ENCODE data around the gene LILRA2.
"Not testable (repeated sequence)": the region's sequence is repeated elsewhere in the genome, so short reads cannot be mapped to it uniquely, and the experiment has no call there.

LILRA2 gene

DNA sequence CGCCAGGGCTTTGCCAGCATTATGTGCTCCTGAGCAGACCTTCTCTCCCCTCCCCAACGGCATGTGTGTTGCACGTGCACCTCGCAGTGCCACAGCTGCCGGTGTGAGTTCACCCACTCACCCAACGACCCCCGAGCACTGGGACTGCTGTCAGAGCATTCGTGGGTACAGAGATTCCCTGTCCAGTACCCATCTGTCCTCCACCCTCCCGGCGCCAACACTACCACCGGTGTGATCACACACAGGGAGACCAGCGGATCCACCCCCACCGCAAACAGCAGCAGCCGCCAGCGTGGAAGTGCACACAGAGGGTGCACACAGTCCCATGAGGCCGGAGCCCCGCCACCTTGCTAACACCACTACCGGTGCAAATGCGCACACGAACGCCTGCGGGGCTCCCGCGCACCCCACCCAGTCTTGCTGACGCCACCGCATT, 35.8 kb downstream of the LILRA2 start:
- DNase-seq (ENCODE audit: low read depth), result no peak

GRCh38 chr19:54612428-54612827, 38.8 kb downstream of the LILRA2 start:
- DNase-seq (ENCODE audit: low read depth), result no peak

GRCh38 chr19:54614726-54615125, 41.1 kb downstream of the LILRA2 start:
- DNase-seq (ENCODE audit: low read depth), result no peak

DNA sequence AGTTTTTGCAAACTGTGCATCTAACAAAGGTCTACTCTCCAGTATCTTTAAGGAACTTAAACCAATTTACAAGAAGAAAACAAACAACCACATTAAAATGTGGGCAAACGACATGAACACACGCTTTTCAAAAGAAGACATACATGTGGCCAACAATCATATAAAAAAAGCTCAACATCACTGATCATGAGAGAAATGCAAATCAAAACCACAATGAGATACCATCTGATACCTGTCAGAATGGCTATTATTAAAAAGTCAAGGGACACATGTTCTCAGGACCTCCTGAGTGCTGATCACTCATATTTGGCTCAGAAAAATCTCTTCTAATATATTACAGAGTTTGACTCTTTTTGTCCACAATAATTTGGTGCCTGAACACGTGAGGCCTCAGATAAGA, 42.5 kb downstream of the LILRA2 start:
- no peak for DNase-seq (ENCODE audit: low read depth)

GRCh38 chr19:54616821-54617560, 43.4 kb downstream of the LILRA2 start:
- no peak for DNase-seq (ENCODE audit: low read depth)

DNA sequence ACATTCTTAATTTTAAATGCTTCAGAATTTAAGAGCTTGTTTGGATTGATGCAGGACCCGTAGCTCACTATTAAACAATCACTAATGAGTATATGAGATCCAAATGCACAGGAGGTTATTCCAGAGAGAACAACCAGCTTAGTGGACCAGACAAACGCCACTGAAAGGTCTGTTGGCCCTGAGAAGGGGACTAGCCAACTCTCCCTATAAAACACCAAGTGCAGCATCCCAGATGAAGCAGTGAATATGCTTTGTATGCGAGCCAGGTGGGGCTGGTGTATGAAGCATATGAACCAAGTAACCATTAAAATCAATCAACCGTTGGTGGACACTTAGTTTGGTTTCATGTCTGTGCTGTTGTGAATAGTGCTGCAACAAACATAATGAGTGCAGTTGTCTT, 46.9 kb downstream of the LILRA2 start:
- DNase-seq (ENCODE audit: low read depth), result no peak

GRCh38 chr19:54622431-54622830, 48.8 kb downstream of the LILRA2 start:
- DNase-seq (ENCODE audit: low read depth), result no peak

DNA sequence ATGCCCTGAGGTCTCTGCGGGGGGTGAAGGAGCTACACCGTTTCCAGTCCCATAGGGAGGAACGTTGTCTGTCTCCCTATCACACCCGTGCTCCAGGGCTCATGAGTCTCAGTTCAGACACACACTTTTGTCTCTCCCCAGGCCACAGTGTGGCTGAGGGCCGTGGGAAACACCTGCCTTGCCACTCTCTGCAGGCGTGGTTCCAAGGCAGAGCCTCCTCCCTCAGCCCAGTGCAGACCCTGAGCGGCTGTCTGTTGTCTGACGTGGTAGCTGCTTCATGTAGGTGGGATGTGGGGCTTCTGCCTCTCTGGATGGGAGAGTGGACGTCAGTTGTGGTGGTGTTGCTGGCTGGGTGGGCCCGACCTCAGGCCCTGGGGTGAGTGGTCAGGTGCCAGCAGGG, 50.6 kb downstream of the LILRA2 start:
- not testable (repeated sequence) for DNase-seq (ENCODE audit: low read depth)

DNA sequence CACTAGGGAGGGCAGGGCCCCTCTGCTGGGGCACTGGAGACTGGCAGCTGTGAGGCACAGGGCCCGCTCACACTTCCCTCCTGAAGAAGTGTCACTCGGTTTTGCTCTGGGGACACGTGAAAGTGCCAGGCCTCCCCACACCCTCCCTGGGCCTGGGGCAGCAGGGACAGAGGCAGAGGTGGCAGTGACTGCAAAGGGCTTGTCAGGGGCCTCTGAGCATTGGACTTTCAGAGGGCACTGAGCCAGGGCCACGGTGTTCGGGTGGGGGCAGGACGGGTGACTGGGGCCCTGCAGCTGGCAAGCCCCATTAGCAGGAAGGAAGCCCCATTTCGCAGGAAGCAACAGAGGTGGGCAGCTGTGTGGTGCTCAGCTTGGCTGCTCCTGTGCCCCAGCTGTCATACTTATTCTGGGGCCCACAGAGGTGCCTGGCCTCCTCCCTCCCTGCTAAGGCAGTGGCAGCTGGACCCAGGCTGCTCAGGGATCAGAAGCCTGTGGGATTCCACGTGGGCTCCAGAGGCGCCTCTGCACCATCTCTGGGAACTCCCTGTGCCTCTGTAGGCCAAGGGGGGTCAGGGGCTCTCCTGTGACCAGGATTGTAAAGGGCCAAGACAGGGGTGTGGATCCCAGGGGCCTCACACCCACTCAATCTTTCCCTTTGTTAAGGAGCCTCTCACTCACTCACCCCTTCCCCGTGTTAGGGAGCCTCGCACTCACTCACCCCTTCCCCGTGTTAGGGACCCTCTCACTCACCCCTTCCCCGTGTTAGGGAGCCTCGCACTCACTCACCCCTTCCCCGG, 51.5 kb downstream of the LILRA2 start:
- DNase-seq (ENCODE audit: low read depth), result not testable (repeated sequence)

DNA sequence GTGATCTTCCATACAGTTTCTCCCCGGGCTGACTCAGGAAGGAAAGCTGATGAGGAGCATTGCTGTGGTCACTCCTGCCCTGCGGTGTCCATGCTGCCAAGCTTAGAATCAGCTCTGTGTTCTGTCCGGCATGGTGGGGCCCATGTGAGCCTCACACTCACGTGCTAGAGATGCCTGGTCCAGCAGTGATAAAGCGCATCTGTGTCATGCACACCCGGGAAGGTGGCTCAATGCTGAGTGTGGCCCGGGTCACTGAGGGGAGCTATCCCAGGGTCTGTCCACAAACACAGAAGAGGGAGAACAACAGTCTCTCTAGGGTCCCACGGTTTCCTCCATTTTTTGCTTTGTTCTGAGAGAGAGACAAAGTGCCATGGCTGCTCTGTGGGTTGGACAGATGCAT, 53.2 kb downstream of the LILRA2 start:
- DNase-seq (ENCODE audit: low read depth), result no peak

- not testable (repeated sequence) for DNase-seq (ENCODE audit: low read depth)
Measured at GRCh38 chr19:54627912-54628311, 54.3 kb downstream of the LILRA2 start.

DNA sequence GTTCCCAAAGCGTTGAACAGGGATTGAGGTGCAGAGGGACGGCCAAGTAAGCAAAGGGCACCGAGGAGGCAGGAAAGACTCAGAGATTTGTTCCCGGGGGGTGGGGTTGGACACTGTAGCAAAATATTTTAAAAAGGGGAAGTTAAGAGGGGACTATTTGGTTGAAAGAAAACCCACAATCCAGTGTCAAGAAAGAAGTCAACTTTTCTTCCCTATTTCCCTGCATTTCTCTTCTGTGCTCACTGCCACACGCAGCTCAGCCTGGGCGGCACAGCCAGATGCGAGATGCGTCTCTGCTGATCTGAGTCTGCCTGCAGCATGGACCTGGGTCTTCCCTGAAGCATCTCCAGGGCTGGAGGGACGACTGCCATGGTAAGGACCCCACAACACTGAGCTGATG, 56.7 kb downstream of the LILRA2 start, which contains the start of gene LILRB1:
TSS of gene LILRB1 (plus strand) at position 223 of the 400 bp plus-strand sequence. CDS start 590 bp downstream, outside the sequence.
- not testable (repeated sequence) for DNase-seq (ENCODE audit: low read depth)

GRCh38 chr19:54630782-54631181, 57.2 kb downstream of the LILRA2 start:
- DNase-seq (ENCODE audit: low read depth), result no peak

DNA sequence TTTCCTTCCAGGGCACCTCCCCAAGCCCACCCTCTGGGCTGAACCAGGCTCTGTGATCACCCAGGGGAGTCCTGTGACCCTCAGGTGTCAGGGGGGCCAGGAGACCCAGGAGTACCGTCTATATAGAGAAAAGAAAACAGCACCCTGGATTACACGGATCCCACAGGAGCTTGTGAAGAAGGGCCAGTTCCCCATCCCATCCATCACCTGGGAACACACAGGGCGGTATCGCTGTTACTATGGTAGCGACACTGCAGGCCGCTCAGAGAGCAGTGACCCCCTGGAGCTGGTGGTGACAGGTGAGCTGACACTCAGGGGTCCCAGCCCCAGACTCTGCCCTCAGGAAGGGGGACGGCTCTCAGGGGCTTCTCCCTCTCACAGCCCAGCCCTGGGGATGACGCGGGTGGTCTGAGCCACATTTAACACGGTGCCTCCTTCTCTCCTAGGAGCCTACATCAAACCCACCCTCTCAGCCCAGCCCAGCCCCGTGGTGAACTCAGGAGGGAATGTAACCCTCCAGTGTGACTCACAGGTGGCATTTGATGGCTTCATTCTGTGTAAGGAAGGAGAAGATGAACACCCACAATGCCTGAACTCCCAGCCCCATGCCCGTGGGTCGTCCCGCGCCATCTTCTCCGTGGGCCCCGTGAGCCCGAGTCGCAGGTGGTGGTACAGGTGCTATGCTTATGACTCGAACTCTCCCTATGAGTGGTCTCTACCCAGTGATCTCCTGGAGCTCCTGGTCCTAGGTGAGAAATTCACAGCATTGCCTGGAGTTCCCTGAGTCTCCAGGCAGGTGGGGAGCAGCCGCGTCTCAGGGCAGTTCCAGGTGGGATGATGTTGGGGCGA, 58.1 kb downstream of the LILRA2 start:
- DNase-seq (ENCODE audit: low read depth), result not testable (repeated sequence)

GRCh38 chr19:54632517-54632916, 58.9 kb downstream of the LILRA2 start:
- not testable (repeated sequence) for DNase-seq (ENCODE audit: low read depth)

GRCh38 chr19:54633401-54633800, 59.8 kb downstream of the LILRA2 start:
- DNase-seq (ENCODE audit: low read depth), result no peak

DNA sequence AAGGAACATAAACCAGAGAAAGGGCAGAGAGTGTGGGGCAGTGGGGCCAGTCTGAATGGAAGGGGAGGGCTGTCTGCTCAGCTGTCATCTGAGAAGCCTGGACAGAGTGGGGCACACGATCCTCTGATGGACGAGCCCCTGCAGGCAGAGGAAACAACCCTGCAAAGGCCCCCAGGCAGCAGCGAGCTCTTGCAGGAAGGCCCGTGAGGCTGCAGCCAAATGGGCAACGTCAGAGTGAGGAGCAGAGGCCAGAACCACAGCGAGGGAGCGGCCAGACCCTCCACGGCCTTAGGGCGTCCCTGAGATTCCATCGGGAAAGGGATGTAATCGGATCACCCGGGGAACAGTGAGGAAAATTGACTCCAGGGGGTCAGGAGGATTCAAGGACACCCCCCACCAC, 62.5 kb downstream of the LILRA2 start:
- DNase-seq (ENCODE audit: low read depth), result not testable (repeated sequence)

- DNase-seq (ENCODE audit: low read depth), result no peak
Measured at GRCh38 chr19:54638683-54639082, 65.1 kb downstream of the LILRA2 start.

All from GM04503 (cell line).